ENCODE data around the gene NFIB. TPM values are rescaled to one million over a fixed set of nuclear protein-coding genes. Genes with fewer than 3 reads are reported as not detected.
A peak's percentile ranks its signal among the peaks of the same experiment; 100 is the strongest.

Gene NFIB
- total and polyA plus RNA-seq, 2 donors (not counting 3 experiments of a cell fraction or from before 2014, with no cell fraction given), result 26.4 to 174 TPM

DNA sequence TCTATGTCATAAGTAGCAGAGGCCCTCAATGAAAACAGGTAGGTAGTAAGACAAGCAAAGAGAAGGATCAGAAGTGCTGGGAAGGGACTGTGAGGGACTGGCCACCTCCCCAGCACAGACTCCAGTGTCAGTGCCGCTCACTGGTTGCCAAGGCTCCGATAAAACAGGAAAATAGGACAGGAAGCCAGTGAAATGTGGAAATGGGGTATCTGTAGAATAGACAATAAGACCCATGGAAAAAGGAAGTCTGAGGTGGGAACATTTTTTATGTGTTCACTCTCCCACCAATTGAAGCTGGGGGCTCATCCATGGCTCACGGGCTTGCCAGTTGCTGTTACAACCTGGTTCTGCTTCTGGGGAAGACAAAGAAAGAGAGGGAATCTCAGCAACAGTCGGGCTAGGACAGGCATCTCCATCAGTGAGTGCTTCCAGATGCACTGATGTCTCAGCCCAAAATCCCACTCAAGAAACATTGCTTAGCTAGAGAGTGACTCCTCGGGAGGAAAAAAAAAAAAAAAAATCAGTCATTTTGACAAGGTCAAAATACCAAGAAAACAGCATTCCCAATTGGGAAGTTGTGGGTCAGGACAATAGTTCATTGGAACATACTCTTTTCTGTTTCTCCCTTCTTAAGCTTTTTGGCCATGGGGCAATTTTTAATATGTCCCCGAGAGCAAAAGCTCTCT, 27.6 kb upstream of the NFIB start:
- dilution Hi-C loops (cut with MboI; ENCODE audit: extremely low pct_ligation_motif_present, low sequenced_read_pairs) (no loop called here), intact Hi-C loops (cut with micrococcal nuclease) (no loop called here)
- no peaks in the 10 kb centered on the region for H3K9me1 ChIP-seq (replicated peaks; ENCODE audit: control insufficient read depth, extremely low read depth, insufficient read depth, low read length)
- no TSS peak for BruUV-seq (replicated peaks)
- ChIA-PET POLR2A (interaction anchor here (0.7 kb wide), 1 partner anchor 118 kb away, joined by 5 read pairs; no protein-coding TSS in a partner anchor), CTCF (interaction anchor here (2.2 kb wide), 1 partner anchor 12 kb away, joined by 6 read pairs; no protein-coding TSS in a partner anchor)
- TF ChIP-seq JUN (IDR thresholded peaks at IDR 0.05; ENCODE audit: borderline replicate concordance, insufficient read depth, insufficient read length, low read depth), result no peak
- no peak for TF ChIP-seq GATA2 (IDR thresholded peaks at IDR 0.05; ENCODE audit: insufficient read depth, insufficient read length, low read depth, low read length)
- TF ChIP-seq POLR2AphosphoS5 (IDR thresholded peaks at IDR 0.05; ENCODE audit: insufficient read depth, low read depth, low read length), result no peak
- no peak for TF ChIP-seq EZH2 (IDR thresholded peaks at IDR 0.05; ENCODE audit: borderline replicate concordance, low read depth, low read length, severe bottlenecking)
- no peak for TF ChIP-seq MYC (IDR thresholded peaks at IDR 0.05; ENCODE audit: low read depth, low read length)
- TF ChIP-seq FOS (IDR thresholded peaks at IDR 0.05; ENCODE audit: borderline replicate concordance, insufficient read depth, low read length), result no peak
- TF ChIP-seq CTCF (IDR thresholded peaks at IDR 0.05; ENCODE audit: extremely low read depth in 1 of 2, insufficient read depth in 1 of 2, low read depth in 1 of 2, low read length in 2 of 2), result no peak
- TF ChIP-seq MAX (IDR thresholded peaks at IDR 0.05; ENCODE audit: insufficient read depth, insufficient read length), result no peak
- no peak for TF ChIP-seq POLR2A (IDR thresholded peaks at IDR 0.05; ENCODE audit: low read depth, low read length)
- no peak overlapping the region for H3K9ac ChIP-seq (replicated peaks; ENCODE audit: extremely low read depth, insufficient read depth, low read length)
- FAIRE-seq, result peak; percentile 81
- DNase-seq (ENCODE audit: low read depth, low spot score), result peak; percentile 74
- no peak overlapping the region for H3K27ac ChIP-seq (ENCODE audit: insufficient read depth, low read depth, low read length)
- H3K4me2 ChIP-seq (ENCODE audit: insufficient read depth, low read length), result peak overlapping the region; percentile 57
- no peaks in the 10 kb centered on the region for H3K36me3 ChIP-seq (ENCODE audit: control insufficient read depth in 2 of 2, extremely low read depth in 1 of 2, insufficient read depth in 2 of 2, low read length in 2 of 2)
- no peaks in the 10 kb centered on the region for H4K20me1 ChIP-seq (replicated peaks; ENCODE audit: control insufficient read depth, extremely low read depth, insufficient read depth, low read length)
- H2AFZ ChIP-seq (ENCODE audit: low read depth, low read length), result no peak overlapping the region
- peaks cover 15% of the 10 kb centered on the region for H3K4me1 ChIP-seq (ENCODE audit: control insufficient read depth, extremely low read depth, insufficient read depth, low read length)
- no peaks in the 10 kb centered on the region for H3K9me3 ChIP-seq (replicated peaks; ENCODE audit: control insufficient read depth, insufficient read depth, low read length)
- H3K27me3 ChIP-seq (ENCODE audit: control insufficient read depth in 2 of 2, insufficient read depth in 2 of 2, low read length in 2 of 2), result no peaks in the 10 kb centered on the region
- no peak overlapping the region for H3K4me3 ChIP-seq (replicated peaks in 1 of 3; ENCODE audit: insufficient read depth in 1 of 3, low read depth in 1 of 3, low read length in 3 of 3)
- H3K79me2 ChIP-seq (ENCODE audit: control insufficient read depth, insufficient read depth, low read length), result no peaks in the 10 kb centered on the region

Measured in endothelial cell of umbilical vein (primary cell).